GM12891 (cell line): ENCODE data around the gene ADAM23.

Experiments used
- DNase-seq: peaks from one replicate; pipeline ENCODE4 v3.0.0; 2011; ENCODE audit warnings: low spot score; ENCODE audit not compliant: insufficient read length
- FAIRE-seq: peaks from 2 replicates; lab custom pipeline; 2011; peaks lifted over from hg19 to GRCh38; lab: Jason Lieb, UNC
- PAX5 ChIP-seq: IDR thresholded peaks from 2 replicates; pipeline ENCODE4 v1.6.1; 2011; ENCODE audit warnings: low read length, moderate library complexity, mild to moderate bottlenecking; ENCODE audit not compliant: insufficient read depth, severe bottlenecking
- POLR2A ChIP-seq: IDR thresholded peaks from 2 replicates; pipeline ENCODE4 v1.6.1; 2011; ENCODE audit warnings: low read depth, low read length, control low read depth
- POLR2AphosphoS5 ChIP-seq: IDR thresholded peaks from 2 replicates; pipeline ENCODE4 v1.6.1; 2011; ENCODE audit warnings: low read depth, low read length, control low read depth
- POU2F2 ChIP-seq: IDR thresholded peaks from 2 replicates; pipeline ENCODE4 v1.6.1; 2011; ENCODE audit warnings: low read depth, mild to moderate bottlenecking, control low read depth, low read length, moderate library complexity
- SPI1 ChIP-seq: IDR thresholded peaks from 2 replicates; pipeline ENCODE4 v1.6.1; 2011; ENCODE audit warnings: low read depth, low read length, control low read depth
- TAF1 ChIP-seq: IDR thresholded peaks from 2 replicates; pipeline ENCODE4 v1.6.1; 2011; ENCODE audit warnings: low read depth, low read length, control low read depth

ADAM23 gene

GRCh38 chr2:206572725-206573124, 129.4 kb downstream of the ADAM23 start:
- DNase-seq (no peak), FAIRE-seq (no peak)
- TF ChIP-seq SPI1 (no peak), POLR2A (no peak), POLR2AphosphoS5 (no peak), TAF1 (no peak), PAX5 (no peak), POU2F2 (no peak)

- no peak for FAIRE-seq
- TF ChIP-seq POLR2AphosphoS5, result no peak
- no peak for TF ChIP-seq POU2F2
- TF ChIP-seq POLR2A, result no peak
- TF ChIP-seq SPI1, result no peak
- TF ChIP-seq PAX5, result no peak
These were observed 130.5 kb downstream of the ADAM23 start for GRCh38 chr2:206573793-206574192.

DNA sequence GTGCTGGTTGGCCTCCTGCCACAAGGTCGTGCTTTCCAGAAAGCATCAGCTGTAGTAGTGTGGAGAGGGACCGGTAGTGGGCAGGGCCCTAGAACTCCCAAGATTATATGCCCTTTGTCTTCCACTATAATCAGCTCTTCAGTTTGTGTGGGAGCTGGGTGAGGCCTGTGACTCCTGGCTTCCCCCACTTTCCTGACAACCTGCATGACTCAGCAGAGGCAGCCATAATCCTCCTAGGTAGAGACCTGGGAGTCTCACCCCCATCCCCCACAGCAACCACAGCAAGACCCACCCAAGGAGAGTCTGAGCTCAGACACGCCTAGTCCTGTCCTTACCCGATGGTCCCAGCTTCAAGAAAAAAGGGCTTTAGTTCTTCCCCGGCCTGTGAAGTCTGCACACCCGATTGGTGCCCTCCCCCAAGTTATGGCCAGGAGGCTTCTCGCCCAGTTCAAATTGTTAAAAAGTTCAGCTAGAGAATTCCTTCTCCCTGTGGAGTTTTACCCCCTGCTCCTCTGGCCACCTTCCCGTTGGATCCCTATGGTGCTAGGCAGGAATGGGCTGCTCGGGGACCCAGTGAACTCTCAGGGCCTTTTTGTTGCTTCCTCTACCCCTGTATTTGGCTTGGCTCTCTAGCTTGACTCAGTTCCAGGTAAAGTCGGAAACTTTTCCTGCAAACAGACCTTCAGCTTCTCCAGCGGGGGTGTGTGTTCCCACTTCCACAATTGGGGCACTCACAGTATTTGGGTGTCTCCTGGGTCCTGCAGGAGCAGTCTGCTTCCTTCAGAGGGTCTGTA, 141.2 kb downstream of the ADAM23 start:
- TF ChIP-seq POLR2AphosphoS5 (no peak), POU2F2 (no peak), PAX5 (no peak), TAF1 (no peak), POLR2A (no peak), SPI1 (no peak)
- FAIRE-seq (no peak), DNase-seq (no peak)

More at GRCh38 chr2:206573793-206574192, 130.5 kb downstream of the ADAM23 start:
- DNase-seq, result no peak

GRCh38 chr2:206585335-206585734, 142.0 kb downstream of the ADAM23 start:
- TF ChIP-seq POLR2A, result no peak
- TF ChIP-seq POLR2AphosphoS5, result no peak
- no peak for TF ChIP-seq TAF1
- TF ChIP-seq PAX5, result no peak
- no peak for TF ChIP-seq SPI1
- no peak for TF ChIP-seq POU2F2
- FAIRE-seq (no peak), DNase-seq (no peak)

GRCh38 chr2:206586609-206587008, 143.3 kb downstream of the ADAM23 start:
- TF ChIP-seq POLR2AphosphoS5 (no peak), TAF1 (no peak), POLR2A (no peak), SPI1 (no peak), POU2F2 (no peak), PAX5 (no peak)
- no peak for DNase-seq
- no peak for FAIRE-seq

- no peak for DNase-seq
- no peak for TF ChIP-seq POLR2AphosphoS5
- TF ChIP-seq PAX5, result no peak
- no peak for TF ChIP-seq POU2F2
- TF ChIP-seq SPI1, result no peak
- TF ChIP-seq TAF1, result no peak
- no peak for TF ChIP-seq POLR2A
- no peak for FAIRE-seq
These were observed 154.4 kb downstream of the ADAM23 start for GRCh38 chr2:206597717-206598218.

DNA sequence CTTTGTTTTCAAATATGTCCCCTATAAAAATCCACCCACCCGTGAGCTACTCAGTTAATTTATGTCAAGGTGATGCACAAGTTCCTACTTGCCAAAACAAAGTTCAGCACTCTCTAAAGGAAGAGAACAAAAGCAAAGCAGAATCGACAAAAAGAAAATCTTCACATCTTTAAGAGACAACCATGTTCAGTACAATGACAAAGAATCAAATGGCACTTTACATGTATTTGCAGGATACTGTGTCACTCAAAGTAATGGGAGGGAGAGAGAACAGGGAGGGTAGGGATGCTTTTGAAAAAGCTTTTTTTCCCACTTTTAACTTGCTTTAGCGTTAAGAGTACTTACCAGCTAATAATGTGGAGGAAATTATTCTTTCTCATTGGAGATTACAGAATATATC, 159.9 kb downstream of the ADAM23 start:
- no peak for DNase-seq
- TF ChIP-seq POLR2AphosphoS5 (no peak), POLR2A (no peak), PAX5 (no peak), POU2F2 (no peak), TAF1 (no peak), SPI1 (no peak)
- FAIRE-seq, result no peak

GRCh38 chr2:206610451-206610850, 167.1 kb downstream of the ADAM23 start:
- TF ChIP-seq POU2F2 (no peak), POLR2AphosphoS5 (no peak), SPI1 (no peak), TAF1 (no peak)
- no peak for DNase-seq
- FAIRE-seq, result no peak

- TF ChIP-seq SPI1 (no peak), POLR2A (no peak)
These were observed 167.9 kb downstream of the ADAM23 start for GRCh38 chr2:206611191-206611590.

DNA sequence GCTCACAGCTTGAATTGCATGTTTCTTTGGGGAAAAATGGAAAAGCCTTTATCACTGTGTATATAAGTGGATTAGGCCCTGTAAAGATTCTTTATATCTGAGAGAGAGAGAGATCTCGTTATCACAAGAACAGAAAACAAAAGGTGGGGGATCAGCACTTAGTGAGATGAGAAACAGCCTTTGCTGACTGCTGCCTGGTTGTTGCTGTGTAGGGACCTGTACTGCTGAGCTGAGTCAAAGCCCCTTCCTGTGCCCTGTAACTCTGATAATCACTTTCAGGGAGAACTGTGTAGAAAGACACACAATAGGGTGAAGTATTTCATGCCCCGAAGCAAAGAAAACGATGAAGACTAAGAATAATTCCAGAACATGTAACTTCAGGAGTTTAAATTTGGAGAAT, 168.4 kb downstream of the ADAM23 start:
- TF ChIP-seq POU2F2 (no peak), POLR2AphosphoS5 (no peak), TAF1 (no peak), PAX5 (no peak), POLR2A (no peak), SPI1 (no peak)
- DNase-seq, result no peak
- no peak for FAIRE-seq

More at GRCh38 chr2:206611191-206611590, 167.9 kb downstream of the ADAM23 start:
- no peak for FAIRE-seq
- DNase-seq, result no peak
